Measurements from ENCODE around the gene LSS. TPM values are rescaled to one million over a fixed set of nuclear protein-coding genes. Genes with fewer than 3 reads are reported as not detected.

Gene LSS
- total RNA-seq, 2 experiments from 2014 or later, result 30.4 TPM

- Mint-ChIP-seq H3K36me3 (ENCODE audit: low read depth) (no peaks in the 10 kb centered on the region), H3K27ac (no peak overlapping the region), H3K9me3 (no peaks in the 10 kb centered on the region), H3K27me3 (no peaks in the 10 kb centered on the region), H3K4me1 (ENCODE audit: low read depth) (peaks cover 11% of the 10 kb centered on the region), H3K4me3 (no peak overlapping the region)
- H3K4me3 ChIP-seq (ENCODE audit: low read length), result no peak overlapping the region
- ChIA-PET CTCF (no interaction called here), POLR2A (no interaction called here)
- ATAC-seq (ENCODE audit: poor library complexity) (no peak), DNase-seq (no peak)
- H3K27me3 ChIP-seq (ENCODE audit: control insufficient read depth in 1 of 2, insufficient read depth in 2 of 2, low read length in 2 of 2), result peaks cover 0 to 3% of the 10 kb centered on the region in 2 experiments
- intact Hi-C loops (cut with DNase I, micrococcal nuclease), result loop anchor here in 1 of 2 experiments (5.0 to 10.0 kb wide), 2 partner anchors 92 to 140 kb away; partner anchors contain the start of gene COL6A2
- peaks cover 25% of the 10 kb centered on the region for H3K4me1 ChIP-seq (ENCODE audit: insufficient read depth, low read length)
- H3K27ac ChIP-seq (ENCODE audit: low read depth in 1 of 2, low read length in 2 of 2), result no peak overlapping the region
- TF ChIP-seq, protein P1, sequence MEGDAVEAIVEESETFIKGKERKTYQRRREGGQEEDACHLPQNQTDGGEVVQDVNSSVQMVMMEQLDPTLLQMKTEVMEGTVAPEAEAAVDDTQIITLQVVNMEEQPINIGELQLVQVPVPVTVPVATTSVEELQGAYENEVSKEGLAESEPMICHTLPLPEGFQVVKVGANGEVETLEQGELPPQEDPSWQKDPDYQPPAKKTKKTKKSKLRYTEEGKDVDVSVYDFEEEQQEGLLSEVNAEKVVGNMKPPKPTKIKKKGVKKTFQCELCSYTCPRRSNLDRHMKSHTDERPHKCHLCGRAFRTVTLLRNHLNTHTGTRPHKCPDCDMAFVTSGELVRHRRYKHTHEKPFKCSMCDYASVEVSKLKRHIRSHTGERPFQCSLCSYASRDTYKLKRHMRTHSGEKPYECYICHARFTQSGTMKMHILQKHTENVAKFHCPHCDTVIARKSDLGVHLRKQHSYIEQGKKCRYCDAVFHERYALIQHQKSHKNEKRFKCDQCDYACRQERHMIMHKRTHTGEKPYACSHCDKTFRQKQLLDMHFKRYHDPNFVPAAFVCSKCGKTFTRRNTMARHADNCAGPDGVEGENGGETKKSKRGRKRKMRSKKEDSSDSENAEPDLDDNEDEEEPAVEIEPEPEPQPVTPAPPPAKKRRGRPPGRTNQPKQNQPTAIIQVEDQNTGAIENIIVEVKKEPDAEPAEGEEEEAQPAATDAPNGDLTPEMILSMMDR (IDR thresholded peaks at IDR 0.05), result no peak
- peaks cover 2% of the 10 kb centered on the region for H3K36me3 ChIP-seq (ENCODE audit: insufficient read depth, low read length)
- peaks cover 0 to 3% of the 10 kb centered on the region in 2 experiments for H3K9me3 ChIP-seq (ENCODE audit: control insufficient read depth in 1 of 2, insufficient read depth in 1 of 2, low read length in 2 of 2)
Observed at GRCh38 chr21:46187261-46187660, 41.3 kb downstream of the LSS start.

DNA sequence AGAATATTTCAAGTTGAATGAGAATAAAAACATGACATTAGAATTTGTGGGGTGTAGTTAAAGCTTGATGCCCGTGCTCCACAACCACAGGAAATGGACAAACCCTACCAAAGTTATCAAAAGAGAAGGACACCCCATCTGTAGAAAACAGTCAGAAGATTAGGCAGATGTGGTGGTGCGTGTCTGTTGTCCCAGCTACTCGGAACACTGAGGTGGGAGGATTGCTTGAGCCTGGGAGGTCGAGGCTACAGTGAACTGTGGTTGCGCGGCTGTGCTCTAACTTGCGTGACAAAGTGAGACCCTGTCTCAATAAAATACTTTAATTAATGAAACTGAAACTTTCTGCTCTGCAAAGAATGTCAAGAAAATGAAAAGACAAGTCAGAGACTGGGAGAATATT, 42.9 kb downstream of the LSS start:
- H3K27ac Mint-ChIP-seq, result no peak overlapping the region
- Histone ChIP-seq H3K9me3 (ENCODE audit: control insufficient read depth in 1 of 2, insufficient read depth in 1 of 2, low read length in 2 of 2) (peaks cover 0 to 6% of the 10 kb centered on the region in 2 experiments), H3K4me1 (ENCODE audit: insufficient read depth, low read length) (peaks cover 25% of the 10 kb centered on the region), H3K27me3 (ENCODE audit: control insufficient read depth in 1 of 2, insufficient read depth in 2 of 2, low read length in 2 of 2) (peaks cover 0 to 3% of the 10 kb centered on the region in 2 experiments), H3K27ac (ENCODE audit: low read depth in 1 of 2, low read length in 2 of 2) (no peak overlapping the region), H3K4me3 (ENCODE audit: low read length) (peak overlapping the region; percentile 64), H3K36me3 (ENCODE audit: insufficient read depth, low read length) (no peaks in the 10 kb centered on the region)
- peaks cover 11% of the 10 kb centered on the region for H3K4me1 Mint-ChIP-seq (ENCODE audit: low read depth)
- no peaks in the 10 kb centered on the region for H3K9me3 Mint-ChIP-seq
- ChIA-PET POLR2A (no interaction called here), CTCF (interaction anchor here (0.9 kb wide), 1 partner anchor 100 kb away, joined by 3 read pairs; the partner anchor contains the start of gene MCM3AP)
- intact Hi-C loops (cut with DNase I, micrococcal nuclease), result loop anchor here in 1 of 2 experiments (5.0 to 10.0 kb wide), 2 partner anchors 91 to 142 kb away; partner anchors contain the start of gene COL6A2
- no peaks in the 10 kb centered on the region for H3K27me3 Mint-ChIP-seq
- no peak for ATAC-seq (ENCODE audit: poor library complexity)
- peak overlapping the region; percentile 23 for H3K4me3 Mint-ChIP-seq
- no peak for DNase-seq
- TF ChIP-seq, protein P1 (IDR thresholded peaks at IDR 0.05), result no peak
- H3K36me3 Mint-ChIP-seq (ENCODE audit: low read depth), result no peaks in the 10 kb centered on the region

DNA sequence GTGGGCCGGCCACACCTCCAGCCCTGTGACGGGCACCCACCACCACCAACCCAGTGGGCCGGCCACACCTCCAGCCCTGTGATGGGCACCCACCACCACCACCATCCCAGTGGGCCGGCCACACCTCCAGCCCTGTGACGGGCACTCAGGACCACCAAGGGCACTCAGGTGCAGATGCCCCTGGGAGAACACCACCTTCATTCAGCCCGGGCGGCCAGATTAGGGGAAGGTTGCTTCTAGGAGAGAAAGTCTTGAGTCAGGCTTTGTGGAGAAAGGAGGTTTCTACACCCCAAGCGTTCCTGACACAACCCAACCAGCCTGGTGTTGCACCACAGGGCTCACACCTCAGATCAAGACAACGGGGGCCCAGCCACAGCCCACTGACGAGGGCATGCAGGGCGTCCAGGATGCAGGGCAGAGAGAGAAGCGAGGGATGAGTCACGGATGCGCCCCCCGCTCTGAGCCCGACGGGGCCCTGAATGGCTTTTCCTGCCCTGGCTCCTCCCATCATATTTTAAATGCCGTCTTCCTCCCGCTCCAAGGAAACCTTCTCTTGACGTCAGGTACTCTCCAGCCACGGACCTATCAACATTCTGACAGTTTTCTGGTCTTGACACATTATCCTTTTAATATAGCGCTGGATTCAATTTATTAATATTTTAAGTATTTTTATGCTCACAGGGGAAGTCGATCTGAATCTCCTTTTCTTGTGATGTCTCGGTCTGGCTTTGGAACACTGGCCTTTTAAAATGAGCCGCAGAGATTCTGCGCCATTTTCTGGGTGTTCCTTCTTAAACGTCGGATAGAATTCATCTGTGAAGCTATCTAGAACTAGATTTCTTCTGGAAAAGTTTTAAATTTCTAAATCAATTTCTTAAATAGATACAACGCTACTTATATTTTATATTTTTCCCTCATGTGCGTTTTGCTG, 43.7 kb downstream of the LSS start:
- Histone ChIP-seq H3K27ac (ENCODE audit: low read depth in 1 of 2, low read length in 2 of 2) (peak overlapping the region; percentile 59 to 85), H3K4me1 (ENCODE audit: insufficient read depth, low read length) (peaks cover 25% of the 10 kb centered on the region), H3K36me3 (ENCODE audit: insufficient read depth, low read length) (no peaks in the 10 kb centered on the region), H3K9me3 (ENCODE audit: control insufficient read depth in 1 of 2, insufficient read depth in 1 of 2, low read length in 2 of 2) (peaks cover 0 to 6% of the 10 kb centered on the region in 2 experiments), H3K4me3 (ENCODE audit: low read length) (peak overlapping the region; percentile 64), H3K27me3 (ENCODE audit: control insufficient read depth in 1 of 2, insufficient read depth in 2 of 2, low read length in 2 of 2) (peaks cover 0 to 3% of the 10 kb centered on the region in 2 experiments)
- POLR2A ChIA-PET, result no interaction called here
- CTCF ChIA-PET, result interaction anchor here (0.9 kb wide), 1 partner anchor 101 kb away, joined by 3 read pairs; the partner anchor contains the start of gene MCM3AP
- Mint-ChIP-seq H3K36me3 (ENCODE audit: low read depth) (no peaks in the 10 kb centered on the region), H3K4me3 (peak overlapping the region; percentile 80), H3K4me1 (ENCODE audit: low read depth) (peaks cover 11% of the 10 kb centered on the region), H3K27me3 (no peaks in the 10 kb centered on the region), H3K27ac (peak overlapping the region; percentile 31), H3K9me3 (no peaks in the 10 kb centered on the region)
- DNase-seq (peak; percentile 19 to 82 (median 53)), ATAC-seq (ENCODE audit: poor library complexity) (peak; percentile 75)
- TF ChIP-seq, protein P1 (IDR thresholded peaks at IDR 0.05), result no peak
- intact Hi-C loops (cut with DNase I, micrococcal nuclease), result loop anchor here in 1 of 2 experiments (1.0 to 10.0 kb wide), 3 partner anchors 43 to 142 kb away; partner anchors contain the start of genes COL6A2 and LSS
